ENCODE data around the gene CFAP206. TPM values are rescaled to one million over a fixed set of nuclear protein-coding genes. Genes with fewer than 3 reads are reported as not detected.

CFAP206 gene
- total and polyA plus RNA-seq, 7 donors: 0.04 to 0.36 (median 0.23) TPM; not detected in 3

DNA sequence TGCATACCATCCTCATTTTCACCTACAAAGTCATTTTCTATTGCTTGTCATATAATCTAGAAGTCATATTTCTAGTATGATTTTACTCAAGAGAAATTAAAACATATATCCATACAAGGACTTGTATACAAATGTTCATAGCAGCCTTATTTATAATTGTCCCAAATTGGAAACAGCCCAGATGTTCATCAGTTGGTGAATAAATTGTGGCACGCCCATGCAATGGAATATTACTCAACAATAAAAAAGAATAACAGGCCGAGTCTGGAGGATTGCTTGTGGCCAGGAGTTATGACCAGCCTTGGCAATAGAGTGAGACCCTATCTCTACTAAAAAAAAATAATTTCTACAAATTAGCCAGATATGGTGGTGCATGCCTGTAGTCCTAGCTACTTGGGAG is 34.4 kb upstream of the CFAP206 start:
- Histone ChIP-seq H3K4me3 (no peak overlapping the region), H3K36me3 (no peaks in the 10 kb centered on the region), H3K27me3 (no peaks in the 10 kb centered on the region), H3K9me3 (no peaks in the 10 kb centered on the region), H3K27ac (no peak overlapping the region), H3K4me1 (no peaks in the 10 kb centered on the region)
- no peak for TF ChIP-seq POLR2AphosphoS5 (IDR thresholded peaks at IDR 0.05)
- no peak for TF ChIP-seq EP300 (IDR thresholded peaks at IDR 0.05)
- TF ChIP-seq POLR2A (IDR thresholded peaks at IDR 0.05): no peak
- TF ChIP-seq, protein P1, sequence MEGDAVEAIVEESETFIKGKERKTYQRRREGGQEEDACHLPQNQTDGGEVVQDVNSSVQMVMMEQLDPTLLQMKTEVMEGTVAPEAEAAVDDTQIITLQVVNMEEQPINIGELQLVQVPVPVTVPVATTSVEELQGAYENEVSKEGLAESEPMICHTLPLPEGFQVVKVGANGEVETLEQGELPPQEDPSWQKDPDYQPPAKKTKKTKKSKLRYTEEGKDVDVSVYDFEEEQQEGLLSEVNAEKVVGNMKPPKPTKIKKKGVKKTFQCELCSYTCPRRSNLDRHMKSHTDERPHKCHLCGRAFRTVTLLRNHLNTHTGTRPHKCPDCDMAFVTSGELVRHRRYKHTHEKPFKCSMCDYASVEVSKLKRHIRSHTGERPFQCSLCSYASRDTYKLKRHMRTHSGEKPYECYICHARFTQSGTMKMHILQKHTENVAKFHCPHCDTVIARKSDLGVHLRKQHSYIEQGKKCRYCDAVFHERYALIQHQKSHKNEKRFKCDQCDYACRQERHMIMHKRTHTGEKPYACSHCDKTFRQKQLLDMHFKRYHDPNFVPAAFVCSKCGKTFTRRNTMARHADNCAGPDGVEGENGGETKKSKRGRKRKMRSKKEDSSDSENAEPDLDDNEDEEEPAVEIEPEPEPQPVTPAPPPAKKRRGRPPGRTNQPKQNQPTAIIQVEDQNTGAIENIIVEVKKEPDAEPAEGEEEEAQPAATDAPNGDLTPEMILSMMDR (IDR thresholded peaks at IDR 0.05): no peak
- WGBS, 2 donors: 96 to 98% methylated on average over 2 of the region's 2 CpGs
- no peak for DNase-seq
- intact Hi-C loops (cut with DNase I): no loop called here

DNA sequence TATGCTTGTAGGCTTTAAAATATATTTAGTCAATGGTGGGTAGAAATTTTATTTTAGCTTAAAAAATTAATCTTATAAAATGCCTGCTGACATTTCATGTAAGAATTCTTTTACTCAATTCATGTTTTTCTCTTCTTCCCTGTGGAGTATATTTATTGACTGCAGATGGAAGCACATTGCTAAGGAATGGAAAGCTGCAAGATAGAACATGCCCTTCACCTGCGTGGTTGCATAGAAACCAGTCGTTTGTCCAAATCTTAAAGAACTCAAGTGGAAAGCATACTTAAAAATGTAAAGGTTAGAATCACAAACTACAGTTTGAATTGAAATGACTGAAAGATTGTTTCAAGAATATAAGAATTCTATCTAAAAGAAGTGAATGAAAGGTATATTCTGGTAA is 32.5 kb upstream of the CFAP206 start:
- Histone ChIP-seq H3K27me3 (no peaks in the 10 kb centered on the region), H3K4me1 (no peaks in the 10 kb centered on the region), H3K4me3 (no peak overlapping the region), H3K9me3 (no peaks in the 10 kb centered on the region), H3K27ac (no peak overlapping the region), H3K36me3 (no peaks in the 10 kb centered on the region)
- intact Hi-C loops (cut with DNase I): no loop called here
- WGBS, 2 donors: 97 to 99% methylated on average over 2 of the region's 2 CpGs
- no peak for DNase-seq
- TF ChIP-seq, protein P1 (IDR thresholded peaks at IDR 0.05): no peak
- no peak for TF ChIP-seq POLR2A (IDR thresholded peaks at IDR 0.05)
- no peak for TF ChIP-seq EP300 (IDR thresholded peaks at IDR 0.05)

DNA sequence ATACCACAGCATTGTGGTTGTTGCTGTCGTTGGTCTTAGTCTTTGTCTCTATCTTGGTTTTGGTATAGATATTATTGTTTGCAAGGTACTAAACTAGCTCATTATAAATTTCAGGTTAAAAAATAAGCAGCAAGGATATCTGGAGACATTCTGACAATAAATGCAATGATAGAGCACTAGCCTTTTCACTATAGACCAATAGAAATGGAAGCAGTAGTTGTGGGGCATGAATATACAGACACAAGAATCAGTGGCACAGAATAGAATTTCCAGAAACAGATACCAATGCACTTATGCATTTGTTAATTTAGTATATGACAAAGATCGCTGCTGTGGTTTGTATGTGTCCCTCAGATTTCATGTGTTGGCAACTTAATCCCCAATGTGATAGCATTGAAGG is 31.1 kb upstream of the CFAP206 start:
- DNase-seq: no peak
- H3K27me3 ChIP-seq: no peaks in the 10 kb centered on the region
- no peak overlapping the region for H3K4me3 ChIP-seq
- 93 to 95% methylated on average over 2 of the region's 2 CpGs for WGBS, 2 donors
- H3K36me3 ChIP-seq: no peaks in the 10 kb centered on the region
- no peaks in the 10 kb centered on the region for H3K4me1 ChIP-seq
- no peaks in the 10 kb centered on the region for H3K9me3 ChIP-seq
- intact Hi-C loops (cut with DNase I): no loop called here
- H3K27ac ChIP-seq: no peak overlapping the region
- no peak for TF ChIP-seq POLR2AphosphoS5 (IDR thresholded peaks at IDR 0.05)
- TF ChIP-seq EP300 (IDR thresholded peaks at IDR 0.05): no peak
- no peak for TF ChIP-seq POLR2A (IDR thresholded peaks at IDR 0.05)
- TF ChIP-seq, protein P1 (IDR thresholded peaks at IDR 0.05): no peak

DNA sequence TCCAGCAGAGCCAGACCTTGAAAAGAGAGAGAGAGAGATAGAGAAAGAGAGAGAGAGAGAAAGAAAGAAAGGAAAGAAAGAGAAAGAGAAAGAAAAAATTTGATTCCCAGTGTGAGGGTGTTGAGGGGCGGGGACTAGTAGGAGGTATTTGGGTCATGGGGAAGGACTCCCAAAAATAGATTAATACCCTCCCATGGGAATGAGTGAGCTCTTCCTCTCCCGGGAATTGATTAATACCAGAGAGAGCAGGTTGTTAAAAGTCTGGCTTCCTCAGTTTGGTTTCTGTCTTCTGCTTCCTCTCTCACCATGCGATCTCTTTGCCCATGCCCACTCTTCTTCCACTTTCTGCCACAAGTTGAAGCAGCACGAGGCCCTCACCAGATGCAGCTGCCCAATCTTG is 28.8 kb upstream of the CFAP206 start:
- intact Hi-C loops (cut with DNase I): no loop called here
- Histone ChIP-seq H3K36me3 (no peaks in the 10 kb centered on the region), H3K27ac (no peak overlapping the region), H3K27me3 (no peaks in the 10 kb centered on the region), H3K4me3 (no peak overlapping the region), H3K9me3 (no peaks in the 10 kb centered on the region), H3K4me1 (no peaks in the 10 kb centered on the region)
- TF ChIP-seq, protein P1 (IDR thresholded peaks at IDR 0.05): no peak
- TF ChIP-seq POLR2A (IDR thresholded peaks at IDR 0.05): no peak
- TF ChIP-seq POLR2AphosphoS5 (IDR thresholded peaks at IDR 0.05): no peak
- WGBS, 2 donors: 69 to 86% methylated on average over 4 of the region's 4 CpGs
- no peak for DNase-seq

DNA sequence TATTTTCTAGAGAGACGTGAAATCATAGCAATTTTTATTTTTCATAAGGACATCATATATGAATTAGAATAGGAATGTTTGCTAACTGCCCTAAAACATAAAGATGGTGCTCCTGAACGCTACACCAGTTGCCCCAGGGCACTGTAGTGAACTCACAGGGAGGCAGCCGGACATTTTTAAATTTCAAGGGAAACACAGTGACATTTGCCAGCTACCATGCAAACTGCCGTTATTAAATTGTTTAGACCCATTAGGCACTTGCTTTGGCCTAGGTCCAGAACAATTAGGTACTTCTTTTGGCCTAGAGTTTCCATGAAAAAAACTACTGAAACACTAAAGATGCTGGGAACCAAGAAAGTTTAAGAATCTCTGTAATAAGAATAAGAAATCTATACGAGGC is 24.9 kb upstream of the CFAP206 start:
- WGBS, 2 donors: 92% methylated on average over 5 of the region's 5 CpGs
- intact Hi-C loops (cut with DNase I): no loop called here

More for the DNA sequence above, 24.9 kb upstream of the CFAP206 start:
- TF ChIP-seq, protein P1 (IDR thresholded peaks at IDR 0.05): no peak
- TF ChIP-seq POLR2A (IDR thresholded peaks at IDR 0.05): no peak
- TF ChIP-seq POLR2AphosphoS5 (IDR thresholded peaks at IDR 0.05): no peak
- TF ChIP-seq EP300 (IDR thresholded peaks at IDR 0.05): no peak
- H3K27ac ChIP-seq: no peak overlapping the region
- H3K27me3 ChIP-seq: no peaks in the 10 kb centered on the region
- H3K4me1 ChIP-seq: no peaks in the 10 kb centered on the region
- DNase-seq: no peak
- no peak overlapping the region for H3K4me3 ChIP-seq
- H3K9me3 ChIP-seq: no peaks in the 10 kb centered on the region
- H3K36me3 ChIP-seq: no peaks in the 10 kb centered on the region

Data from sigmoid colon (tissue), 7 donors.